ENCODE results near the gene MTUS2. TPM values are rescaled to one million over a fixed set of nuclear protein-coding genes. Genes with fewer than 3 reads are reported as not detected.

Gene MTUS2
- total RNA-seq, result not detected in 2 replicates

GRCh38 chr13:28820099-28821051 is at the start of gene MTUS2:
MTUS2 (plus strand) TSS chr13:28820339.

Other genes with a start within 250 kb of the MTUS2 start
- 119 and 180 TPM in 2 replicates for gene POMP, start 161.2 kb upstream of the MTUS2 start, total RNA-seq
- 1.2 and 1.9 TPM in 2 replicates for gene SLC46A3, start 101.4 kb upstream of the MTUS2 start, total RNA-seq

Measured in myometrial cell (primary cell).